K562 (cell line): ENCODE results near the gene IPO5. TPM values are rescaled to one million over a fixed set of nuclear protein-coding genes. Genes with fewer than 3 reads are reported as not detected.

ENCODE experiments used
- ATAC-seq: fragments of 200-7000 bp; cut with Tn5 transposase; 3 replicates; pipeline ENCODE4 v1.9.1; 2020; ENCODE audit warnings: moderate library complexity
- BruUV-seq: library from RNA; stranded (reverse); fragments of 400-500 nt; replicated peaks from 2 replicates; lab custom pipeline; 2021; lab: Mats Ljungman, UMichigan
- CTCF ChIA-PET: fragments of 300-600 bp; formaldehyde crosslinking; extraction: SDS; loops from one replicate; lab custom pipeline; 2021; ENCODE audit warnings: low intra/inter-chr PET ratio; lab: Yijun Ruan, JAX
- POLR2A ChIA-PET: fragments of 300-600, 350-650 bp; sonication (Branson Sonifier 250); formaldehyde crosslinking; extraction: SDS; loops from one replicate; lab custom pipeline; 2021; ENCODE audit warnings: antibody characterized with exemption, inconsistent platforms; lab: Yijun Ruan, JAX
- DNase-seq, 4 experiments: peaks; one replicate each; pipeline versions ENCODE4 v3.0.0 to v3.0.0-alpha.2; 2011 to 2018; ENCODE audit warnings: low spot score in 3 of 4, mixed read lengths in 3 of 4; ENCODE audit errors: extremely low read depth in 1 of 4
- FAIRE-seq: peaks from 2 replicates; lab custom pipeline; 2011; peaks lifted over from hg19 to GRCh38; lab: Jason Lieb, UNC
- H2AFZ ChIP-seq: 2 replicates; pipeline ENCODE4 v1.6.0; 2011; ENCODE audit warnings: low read depth, low read length, control low read depth, inconsistent platforms
- H3K27ac ChIP-seq: fragments of 200-600 bp; 3 replicates; pipeline ENCODE4 v1.8.0; 2011; ENCODE audit warnings: low read depth, mild to moderate bottlenecking, control low read depth, inconsistent platforms, low read length, moderate library complexity, mixed read lengths; ENCODE audit errors: extremely low read depth
- H3K27me3 ChIP-seq, 2 experiments: fragments of 300-600 bp in 1 of 2; 2 replicates in 1 of 2; 3 replicates in 1 of 2; pipeline versions ENCODE4 v1.6.0 to v1.8.0; 2011; ENCODE audit warnings: inconsistent platforms in 2 of 2, low read length in 2 of 2, mild to moderate bottlenecking in 1 of 2, mixed read lengths in 1 of 2, moderate library complexity in 1 of 2; ENCODE audit not compliant: control insufficient read depth in 2 of 2, insufficient read depth in 2 of 2
- H3K36me3 ChIP-seq: fragments of 300-600 bp; 3 replicates; pipeline ENCODE4 v1.8.0; 2011; ENCODE audit warnings: mild to moderate bottlenecking, low read length, inconsistent platforms; ENCODE audit not compliant: control insufficient read depth, insufficient read depth
- H3K4me1 ChIP-seq, 2 experiments: fragments of 200-600 bp in 1 of 2; replicated peaks in 1 of 2; 2 replicates in 1 of 2; 3 replicates in 1 of 2; pipeline versions ENCODE4 v1.5.1 to v1.8.0; 2011; ENCODE audit warnings: inconsistent platforms in 2 of 2, low read length in 2 of 2, mild to moderate bottlenecking in 1 of 2, mixed read lengths in 1 of 2, moderate library complexity in 1 of 2; ENCODE audit not compliant: control insufficient read depth in 2 of 2, insufficient read depth in 2 of 2
- H3K4me2 ChIP-seq: 2 replicates; pipeline ENCODE4 v1.6.1; 2011; ENCODE audit warnings: low read length, control low read depth, inconsistent platforms, mixed read lengths; ENCODE audit not compliant: insufficient read depth
- H3K4me3 ChIP-seq: fragments of 200-600 bp; sonication (generic), shearing (Covaris generic); 2 replicates; pipeline ENCODE4 v1.5.1; 2016; ENCODE audit warnings: control low read depth, inconsistent platforms
- H3K79me2 ChIP-seq: fragments of 200-600 bp; 3 replicates; pipeline ENCODE4 v1.8.0; 2011; ENCODE audit warnings: low read length, inconsistent platforms; ENCODE audit not compliant: control insufficient read depth, insufficient read depth
- H3K9ac ChIP-seq, 2 experiments: 2 replicates each; pipeline versions ENCODE4 v1.6.0 to v1.6.1; 2011; ENCODE audit warnings: low read depth in 2 of 2, low read length in 2 of 2, control low read depth in 1 of 2, inconsistent platforms in 1 of 2, mild to moderate bottlenecking in 1 of 2, mixed read lengths in 1 of 2; ENCODE audit not compliant: insufficient read depth in 1 of 2
- H3K9me1 ChIP-seq: one replicate; pipeline ENCODE4 v1.6.0; 2011; ENCODE audit warnings: inconsistent platforms, mild to moderate bottlenecking, low read length, moderate library complexity; ENCODE audit not compliant: control insufficient read depth, insufficient read depth
- H3K9me3 ChIP-seq: replicated peaks from 2 replicates; pipeline ENCODE4 v1.5.1; 2011; ENCODE audit warnings: low read depth, low read length, inconsistent platforms; ENCODE audit not compliant: control insufficient read depth, insufficient read depth
- H4K20me1 ChIP-seq: replicated peaks from 2 replicates; pipeline ENCODE4 v1.6.1; 2011; ENCODE audit warnings: low read length, inconsistent platforms, mixed read lengths; ENCODE audit not compliant: control insufficient read depth, insufficient read depth
- CCNT2 ChIP-seq: IDR thresholded peaks from 2 replicates; pipeline ENCODE4 v1.6.1; 2011; ENCODE audit warnings: borderline replicate concordance, low read depth, mild to moderate bottlenecking, moderate library complexity, mixed read lengths, low read length; ENCODE audit not compliant: insufficient read length; ENCODE audit errors: extremely low read depth
- DMBX1 ChIP-seq: fragments of 250-450 bp; sonication (Bioruptor Pico); IDR thresholded peaks from 2 replicates; pipeline ENCODE4 v1.8.0; 2022; ENCODE audit warnings: inconsistent platforms, mild to moderate bottlenecking, moderate library complexity, borderline replicate concordance
- ETS2 ChIP-seq: IDR thresholded peaks from 2 replicates; pipeline ENCODE4 v1.6.1; 2016; ENCODE audit warnings: borderline replicate concordance, missing genetic modification characterization, mild to moderate bottlenecking, moderate library complexity, missing compliant biosample characterization; ENCODE audit not compliant: poor library complexity, severe bottlenecking
- HDAC2 ChIP-seq: fragments of 450-650 bp; IDR thresholded peaks from 2 replicates; pipeline ENCODE4 v1.6.1; 2016; ENCODE audit warnings: mild to moderate bottlenecking
- PHB ChIP-seq: fragments of 250-450 bp; sonication (Bioruptor Pico); IDR thresholded peaks from 2 replicates; pipeline ENCODE4 v1.5.0; 2021
- POLR3G ChIP-seq: IDR thresholded peaks from 2 replicates; pipeline ENCODE4 v1.6.1; 2011; ENCODE audit not compliant: insufficient read length, insufficient replicate concordance; ENCODE audit errors: extremely low read depth
- RBM14 ChIP-seq: fragments of 200-400 bp; formaldehyde crosslinking; IDR thresholded peaks from 2 replicates; pipeline ENCODE4 v1.6.1; 2018; ENCODE audit warnings: low read depth, mild to moderate bottlenecking, low read length, moderate library complexity, borderline replicate concordance; ENCODE audit not compliant: insufficient read depth
- ZNF24 ChIP-seq: fragments of 450-650 bp; IDR thresholded peaks from 2 replicates; pipeline ENCODE4 v1.6.1; 2016
- ZNF395 ChIP-seq: fragments of 200-800 bp; sonication (Bioruptor generic); IDR thresholded peaks from 2 replicates; pipeline ENCODE4 v1.6.1; 2017; ENCODE audit warnings: missing genetic modification characterization, missing compliant biosample characterization
- ZNF431 ChIP-seq: sonication (generic); formaldehyde crosslinking; IDR thresholded peaks from 2 replicates; pipeline ENCODE4 v1.8.0; 2022; ENCODE audit warnings: mild to moderate bottlenecking, missing genetic modification reagents
- ZNF561 ChIP-seq: fragments of 450-650 bp; formaldehyde crosslinking; conservative IDR thresholded peaks from 2 replicates; pipeline ENCODE4 v1.4.0; 2020; ENCODE audit warnings: mild to moderate bottlenecking, moderate library complexity
- ZNF75A ChIP-seq: fragments of 450-650 bp; formaldehyde crosslinking; IDR thresholded peaks from 2 replicates; pipeline ENCODE4 v1.4.0; 2020; ENCODE audit warnings: mild to moderate bottlenecking
- ZNF764 ChIP-seq: fragments of 250-450 bp; sonication (Bioruptor Pico); IDR thresholded peaks from 2 replicates; pipeline ENCODE4 v1.4.0; 2020; ENCODE audit warnings: low read depth, mild to moderate bottlenecking, moderate library complexity
- WGBS: fragments of 100-300 bp; shearing (Covaris generic); methylation state at CpG from one replicate; pipeline ENCODE4 v1.1.6; 2016; ENCODE audit warnings: low coverage, mixed read lengths; ENCODE audit not compliant: insufficient coverage; ENCODE audit errors: missing lambda C conversion rate; 5-methylcytosine and 5-hydroxymethylcytosine counted together
- in situ Hi-C: fragments of 300-500 bp; cut with MboI; formaldehyde crosslinking; loops from 4 replicates; pipeline ENCODE4 v1.15.0; 2018; ENCODE audit warnings: inconsistent platforms, mixed read lengths
- intact Hi-C: fragments of 100-400 bp; cut with micrococcal nuclease; formaldehyde crosslinking; loops from 2 replicates; pipeline ENCODE4 v1.14.2; 2022
- polyA plus RNA-seq, 8 experiments: library from polyadenylated mRNA; depleted of rRNA in 4 of 8; stranded (reverse) in 5 of 8; unstranded in 3 of 8; fragments of >200 nt; fragmentation: Nextera tagmentation in 2 of 8; fragmentation: Illumina TruSeq in 1 of 8; extraction: Ambion mirVana in 2 of 8; extraction: Trizol in 1 of 8; gene quantifications; 2 replicates each; pipeline versions ENCODE4 v1.2.1 to v1.2.3, GENCODE V29; 2011 to 2014; ENCODE audit warnings: inconsistent platforms in 1 of 8, missing spikeins in 1 of 8
- total RNA-seq, 7 experiments: library from RNA; depleted of rRNA in 6 of 7; stranded (reverse); fragments of >200 nt in 6 of 7; fragmentation: Illumina TruSeq in 2 of 7; extraction: Trizol in 2 of 7; gene quantifications; 2 replicates each; pipeline versions ENCODE4 v1.2.1 to v1.2.3, GENCODE V29; 2011 to 2021; ENCODE audit warnings: low replicate concordance in 1 of 7

IPO5 gene
- total and polyA plus RNA-seq, 9 of the 15 experiments (the other 6 are each of a cell fraction or from before 2014, with no cell fraction given), result 45.8 to 206 (median 134) TPM

- Histone ChIP-seq H3K36me3 (no peaks in the 10 kb centered on the region), H3K27me3 (peaks cover 0 to 5% of the 10 kb centered on the region in 2 experiments; a peak in 2 of 5 replicates), H3K9me1 (no peaks in the 10 kb centered on the region), H4K20me1 (no peaks in the 10 kb centered on the region), H2AFZ (no peak overlapping the region), H3K9me3 (no peaks in the 10 kb centered on the region), H3K4me1 (no peaks in the 10 kb centered on the region), H3K79me2 (no peaks in the 10 kb centered on the region), H3K27ac (no peak overlapping the region), H3K9ac (no peak overlapping the region), H3K4me2 (no peak overlapping the region), H3K4me3 (no peak overlapping the region)
- DNase-seq, result no peak
- TF ChIP-seq ZNF431 (CRISPR knock-in tag) (no peak), ZNF395 (CRISPR knock-in tag) (no peak), HDAC2 (no peak), ZNF24 (no peak), ZNF75A (CRISPR knock-in tag) (no peak), ZNF561 (CRISPR knock-in tag) (no peak), DMBX1 (no peak), ETS2 (tag) (no peak), PHB (CRISPR knock-in tag) (no peak), CCNT2 (no peak), POLR3G (no peak), ZNF764 (no peak), RBM14 (no peak)
- no peak for ATAC-seq
- no TSS peak for BruUV-seq
- WGBS, result 0% methylated on average over 4 of the region's 4 CpGs
- intact Hi-C loops (no loop called here), in situ Hi-C loops (no loop called here)
- CTCF ChIA-PET, result no interaction called here
- no peak for FAIRE-seq
- POLR2A ChIA-PET, result interaction anchor here (0.7 kb wide), 1 partner anchor 304 kb away, joined by 3 read pairs; no protein-coding TSS in a partner anchor
Observed at GRCh38 chr13:98066636-98067035, 113.2 kb downstream of the IPO5 start.
